ENCODE results near the gene ZNF593. TPM values are rescaled to one million over a fixed set of nuclear protein-coding genes. Genes with fewer than 3 reads are reported as not detected.

The ZNF593 gene
- polyA plus RNA-seq, 3 donors: 12.4 to 15.4 (median 13.1) TPM

GRCh38 chr1:26200413-26200812, 30.7 kb downstream of the ZNF593 start:
- DNase-seq (ENCODE audit: low read depth in 3 of 3, low spot score in 2 of 3): no peak

- DNase-seq (ENCODE audit: low read depth in 3 of 3, low spot score in 2 of 3): no peak
These were observed 34.1 kb downstream of the ZNF593 start for GRCh38 chr1:26203642-26204318.

- DNase-seq (ENCODE audit: low read depth in 3 of 3, low spot score in 2 of 3): no peak
These were observed 40.6 kb downstream of the ZNF593 start for GRCh38 chr1:26210147-26210870.

- no peak for DNase-seq (ENCODE audit: low read depth in 3 of 3, low spot score in 2 of 3)
These were observed 43.0 kb downstream of the ZNF593 start for GRCh38 chr1:26212726-26213125.

- no peak for DNase-seq (ENCODE audit: low read depth in 3 of 3, low spot score in 2 of 3)
These were observed 43.7 kb downstream of the ZNF593 start for GRCh38 chr1:26213335-26213905.

- no peak for DNase-seq (ENCODE audit: low read depth in 3 of 3, low spot score in 2 of 3)
These were observed 45.5 kb downstream of the ZNF593 start for GRCh38 chr1:26215246-26215645.

- DNase-seq (ENCODE audit: low read depth in 3 of 3, low spot score in 2 of 3): no peak
These were observed 49.3 kb downstream of the ZNF593 start for GRCh38 chr1:26218906-26219494.

Other genes starting within 250 kb of the ZNF593 start
- 10 to 100 TPM; 18.8 to 22.9 (median 22.3) TPM for gene PAFAH2, start 171.8 kb upstream of the ZNF593 start, polyA plus RNA-seq (ENCODE audit: insufficient read length in 3 of 3)
- gene EXTL1, start 148.1 kb upstream of the ZNF593 start, polyA plus RNA-seq (ENCODE audit: insufficient read length in 3 of 3): 1 to 10 TPM; 1.1 to 1.5 (median 1.3) TPM
- 1 to 10 TPM; 2.8 to 4.9 (median 4.2) TPM for gene SLC30A2, start 123.8 kb upstream of the ZNF593 start, polyA plus RNA-seq (ENCODE audit: insufficient read length in 3 of 3)
- 1 to 10 TPM in 1 of 3 donors, under 1 TPM in 2; 0.82 to 1.3 (median 0.85) TPM for gene TRIM63, start 102.3 kb upstream of the ZNF593 start, polyA plus RNA-seq (ENCODE audit: insufficient read length in 3 of 3)
- gene PDIK1L, start 58.1 kb upstream of the ZNF593 start, polyA plus RNA-seq (ENCODE audit: insufficient read length in 3 of 3): 10 to 100 TPM; 20.5 to 22.0 (median 20.7) TPM
- gene FAM110D, start 10.8 kb upstream of the ZNF593 start, polyA plus RNA-seq (ENCODE audit: insufficient read length in 3 of 3): 1 to 10 TPM; 1.2 to 1.3 (median 1.2) TPM
- under 1 TPM in 1 of 3 donors, not detected in 2; 0.38 TPM for gene C1orf232, start 945 bp upstream of the ZNF593 start, polyA plus RNA-seq (ENCODE audit: insufficient read length in 3 of 3)
- gene ZNF593OS, start 1.9 kb downstream of the ZNF593 start, polyA plus RNA-seq (ENCODE audit: insufficient read length in 3 of 3): under 1 TPM; 0.42 to 0.62 (median 0.60) TPM
- 10 to 100 TPM in 2 of 3 donors, 1 to 10 TPM in 1; 9.0 to 11.7 (median 10.3) TPM for gene CNKSR1, start 7.6 kb downstream of the ZNF593 start, polyA plus RNA-seq (ENCODE audit: insufficient read length in 3 of 3)
- under 1 TPM in 1 of 3 donors, not detected in 2; 0.10 TPM for gene CATSPER4, start 20.7 kb downstream of the ZNF593 start, polyA plus RNA-seq (ENCODE audit: insufficient read length in 3 of 3)
- gene CEP85, start 64.3 kb downstream of the ZNF593 start, polyA plus RNA-seq (ENCODE audit: insufficient read length in 3 of 3): 10 to 100 TPM; 13.7 to 18.9 (median 15.0) TPM
- gene SH3BGRL3, start 110.2 kb downstream of the ZNF593 start, polyA plus RNA-seq (ENCODE audit: insufficient read length in 3 of 3): 100 to 1,000 TPM in 1 of 3 donors, 10 to 100 TPM in 2; 83.5 to 110 (median 94.5) TPM
- 10 to 100 TPM; 33.2 to 35.5 (median 35.3) TPM for gene UBXN11, start 136.7 kb downstream of the ZNF593 start, polyA plus RNA-seq (ENCODE audit: insufficient read length in 3 of 3)
- gene CD52, start 148.1 kb downstream of the ZNF593 start, polyA plus RNA-seq (ENCODE audit: insufficient read length in 3 of 3): 1 to 10 TPM; 2.8 to 7.9 (median 5.3) TPM
- 1 to 10 TPM in 1 of 3 donors, under 1 TPM in 2; 0.46 to 1.0 (median 0.80) TPM for gene CRYBG2, start 184.2 kb downstream of the ZNF593 start, polyA plus RNA-seq (ENCODE audit: insufficient read length in 3 of 3)
- not detected for gene ZNF683, start 202.8 kb downstream of the ZNF593 start, polyA plus RNA-seq (ENCODE audit: insufficient read length in 3 of 3)
- gene LIN28A, start 240.9 kb downstream of the ZNF593 start, polyA plus RNA-seq (ENCODE audit: insufficient read length in 3 of 3): under 1 TPM in 2 of 3 donors, not detected in 1; 0.06 to 0.07 TPM